Erythroblast (primary cell): ENCODE results near the gene ENTPD1.
"Not testable (repeated sequence)": the region's sequence is repeated elsewhere in the genome, so short reads cannot be mapped to it uniquely, and the experiment has no call there.

Experiments
- GATA1 ChIP-seq: IDR thresholded peaks from 2 replicates; pipeline ENCODE4 v1.6.1; 2011; ENCODE audit warnings: low read depth, mild to moderate bottlenecking, control low read depth, low read length, moderate library complexity
- POLR2A ChIP-seq: IDR thresholded peaks from 2 replicates; pipeline ENCODE4 v1.6.1; 2011; ENCODE audit warnings: mild to moderate bottlenecking, low read length

- not testable (repeated sequence) for TF ChIP-seq POLR2A, GATA1
Observed at GRCh38 chr10:95720745-95721144, 35.2 kb upstream of the ENTPD1 start.
